ENCODE measurements around the gene PHEX.

DNA sequence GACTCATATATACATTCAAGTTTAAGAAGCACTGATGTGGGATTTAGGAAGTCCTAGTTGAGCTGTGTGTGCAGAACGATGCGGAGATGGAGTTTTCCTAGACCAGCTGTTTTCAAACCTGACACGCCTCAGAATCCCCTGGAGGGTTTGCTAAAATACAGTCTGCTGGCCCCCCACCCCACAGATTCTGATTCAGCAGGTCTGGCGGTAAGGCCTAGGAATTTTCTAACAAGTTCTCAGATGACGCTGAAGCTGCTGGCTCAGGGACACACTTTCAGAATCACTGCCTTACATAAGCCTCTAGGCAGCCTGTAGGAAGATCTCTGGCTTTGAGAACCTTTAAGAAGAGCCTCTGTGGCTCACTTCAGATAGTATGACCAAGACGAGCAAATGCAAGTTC, 73.1 kb downstream of the PHEX start:
- TF ChIP-seq POLR2AphosphoS5 (IDR thresholded peaks at IDR 0.05; ENCODE audit: low read depth) (no peak), REST (IDR thresholded peaks at IDR 0.05; ENCODE audit: unreplicated experiment) (no peak)
- TF ChIP-seq, protein P1, sequence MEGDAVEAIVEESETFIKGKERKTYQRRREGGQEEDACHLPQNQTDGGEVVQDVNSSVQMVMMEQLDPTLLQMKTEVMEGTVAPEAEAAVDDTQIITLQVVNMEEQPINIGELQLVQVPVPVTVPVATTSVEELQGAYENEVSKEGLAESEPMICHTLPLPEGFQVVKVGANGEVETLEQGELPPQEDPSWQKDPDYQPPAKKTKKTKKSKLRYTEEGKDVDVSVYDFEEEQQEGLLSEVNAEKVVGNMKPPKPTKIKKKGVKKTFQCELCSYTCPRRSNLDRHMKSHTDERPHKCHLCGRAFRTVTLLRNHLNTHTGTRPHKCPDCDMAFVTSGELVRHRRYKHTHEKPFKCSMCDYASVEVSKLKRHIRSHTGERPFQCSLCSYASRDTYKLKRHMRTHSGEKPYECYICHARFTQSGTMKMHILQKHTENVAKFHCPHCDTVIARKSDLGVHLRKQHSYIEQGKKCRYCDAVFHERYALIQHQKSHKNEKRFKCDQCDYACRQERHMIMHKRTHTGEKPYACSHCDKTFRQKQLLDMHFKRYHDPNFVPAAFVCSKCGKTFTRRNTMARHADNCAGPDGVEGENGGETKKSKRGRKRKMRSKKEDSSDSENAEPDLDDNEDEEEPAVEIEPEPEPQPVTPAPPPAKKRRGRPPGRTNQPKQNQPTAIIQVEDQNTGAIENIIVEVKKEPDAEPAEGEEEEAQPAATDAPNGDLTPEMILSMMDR (conservative IDR thresholded peaks at IDR 0.05; ENCODE audit: low read depth in 2 of 2), result no peak
